GM21447 (cell line): Measurements from ENCODE around the gene C6orf58.
"Not testable (repeated sequence)": the region's sequence is repeated elsewhere in the genome, so short reads cannot be mapped to it uniquely, and the experiment has no call there.

Experiments
- ATAC-seq: cut with Tn5 transposase; IDR thresholded peaks from one replicate; pipeline ENCODE4 v1.9.1; 2021; ENCODE audit not compliant: unreplicated experiment

The C6orf58 gene

DNA sequence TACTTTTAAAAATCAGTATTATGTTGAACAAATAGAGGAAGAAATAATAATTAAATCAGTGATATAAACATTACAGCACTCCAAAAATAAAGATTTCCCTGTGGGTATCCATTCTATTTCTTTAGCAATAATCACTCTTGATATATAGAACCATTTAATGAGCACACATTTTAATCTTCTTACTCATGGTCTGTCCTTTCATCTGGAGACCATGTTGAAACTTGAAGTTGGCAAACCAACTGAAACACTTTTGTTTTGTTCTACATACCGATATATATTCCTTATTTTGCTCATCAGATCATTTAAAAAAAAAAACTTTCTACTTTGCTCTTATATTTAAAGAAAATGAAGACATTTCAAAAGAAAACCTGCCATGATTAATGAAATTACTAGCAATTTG lies 13.4 kb downstream of the C6orf58 start:
- no peak for ATAC-seq

DNA sequence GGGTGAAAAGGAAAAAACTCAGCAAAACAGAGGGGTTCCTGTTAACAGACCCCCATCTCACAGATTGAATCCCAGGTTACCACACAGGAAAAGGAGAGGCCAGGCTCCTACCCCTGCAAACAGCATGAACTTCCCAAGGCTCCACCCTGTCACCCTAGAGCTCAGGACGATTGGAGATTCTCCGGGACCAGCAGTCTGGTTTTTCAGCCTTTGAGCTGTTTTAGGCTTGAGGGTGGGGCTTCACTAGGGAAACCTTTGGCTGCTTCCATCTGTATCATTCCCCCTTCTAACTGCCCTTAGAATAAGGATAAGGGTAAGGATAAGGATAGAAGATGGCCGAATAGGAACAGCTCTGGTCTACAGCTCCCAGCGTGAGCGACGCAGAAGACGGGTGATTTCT lies 16.0 kb downstream of the C6orf58 start:
- ATAC-seq, result no peak

DNA sequence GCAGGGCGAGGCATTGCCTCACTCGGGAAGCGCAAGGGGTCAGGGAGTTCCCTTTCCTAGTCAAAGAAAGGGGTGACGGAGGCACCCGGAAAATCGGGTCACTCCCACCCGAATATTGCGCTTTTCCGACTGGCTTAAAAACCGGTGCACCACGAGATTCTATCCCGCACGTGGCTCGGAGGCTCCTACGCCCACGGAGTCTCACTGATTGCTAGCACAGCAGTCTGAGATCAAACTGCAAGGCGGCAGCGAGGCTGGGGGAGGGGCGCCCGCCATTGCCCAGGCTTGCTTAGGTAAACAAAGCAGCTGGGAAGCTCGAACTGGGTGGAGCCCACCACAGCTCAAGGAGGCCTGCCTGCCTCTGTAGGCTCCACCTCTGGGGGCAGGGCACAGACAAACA lies 16.5 kb downstream of the C6orf58 start:
- not testable (repeated sequence) for ATAC-seq

DNA sequence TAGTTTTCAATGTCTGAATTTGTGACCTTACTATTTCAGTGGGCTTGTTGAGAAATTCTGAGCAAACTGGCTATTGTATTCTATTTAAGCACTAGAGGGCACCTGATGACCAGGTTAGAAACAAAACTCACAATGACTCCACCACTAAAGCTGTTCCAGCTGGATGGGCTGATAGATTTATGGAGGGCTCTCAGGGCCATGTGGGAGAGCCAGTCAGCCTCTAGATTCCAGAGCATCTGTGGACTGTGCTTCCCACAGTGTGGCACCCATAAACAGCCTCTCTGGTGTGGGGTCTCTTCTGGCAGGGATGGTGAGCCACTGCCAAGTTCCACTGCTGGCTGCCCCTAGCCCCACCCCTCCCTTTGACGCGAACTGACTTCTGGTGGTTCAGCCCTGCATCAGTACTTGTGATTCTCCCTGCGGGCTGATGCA lies 29.2 kb downstream of the C6orf58 start:
- no peak for ATAC-seq

DNA sequence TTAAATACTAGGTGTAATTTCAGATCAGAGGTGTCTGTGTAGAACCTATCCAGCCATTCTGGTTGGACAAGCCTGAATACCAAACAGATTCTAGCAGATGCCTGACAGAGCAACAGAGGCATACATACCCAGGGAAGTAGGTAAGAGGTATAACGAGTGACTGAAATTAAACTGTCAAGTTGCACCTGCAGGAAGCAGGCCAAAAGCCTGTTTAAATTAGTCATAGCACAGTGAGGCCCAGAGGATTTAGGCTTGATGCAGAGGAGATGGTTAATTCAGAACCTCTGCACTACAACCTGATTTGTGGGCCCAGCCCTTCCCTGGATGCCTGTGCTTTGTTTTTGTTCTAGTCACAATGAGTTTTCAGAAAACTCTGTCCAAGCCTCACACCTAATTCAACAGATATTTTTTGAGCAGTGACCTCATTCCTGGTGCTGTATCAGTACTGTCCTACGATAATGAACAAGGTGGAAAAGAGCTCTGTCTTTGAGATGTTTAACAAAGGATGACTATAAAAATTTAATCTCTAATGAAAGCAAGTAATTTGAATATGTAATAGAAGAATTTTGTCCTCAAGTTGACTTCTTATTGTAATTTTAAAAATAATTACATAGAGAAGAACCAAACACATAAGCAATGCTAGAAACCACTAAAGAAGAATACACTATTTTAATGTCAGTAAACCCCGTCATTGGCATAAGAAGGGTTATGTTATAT lies 31.7 kb downstream of the C6orf58 start:
- ATAC-seq, result no peak

DNA sequence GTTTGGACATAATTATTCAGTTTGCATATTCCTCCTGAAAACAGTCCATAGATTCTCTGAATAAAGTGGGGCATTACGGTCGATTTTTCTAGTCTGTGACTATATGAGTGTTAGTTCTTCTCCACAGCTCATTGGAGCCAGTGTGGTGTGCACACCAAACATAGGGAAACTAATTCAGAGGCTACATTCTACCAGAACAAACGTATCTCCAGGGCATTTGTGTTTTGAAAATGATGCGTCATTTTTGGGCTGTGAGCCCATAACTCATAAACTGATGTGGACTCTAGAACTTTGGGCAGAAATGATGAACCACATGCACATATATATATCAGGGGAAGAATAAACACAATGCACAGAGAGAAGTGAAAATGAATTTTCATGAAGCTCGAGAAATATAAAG lies 41.8 kb downstream of the C6orf58 start:
- no peak for ATAC-seq

DNA sequence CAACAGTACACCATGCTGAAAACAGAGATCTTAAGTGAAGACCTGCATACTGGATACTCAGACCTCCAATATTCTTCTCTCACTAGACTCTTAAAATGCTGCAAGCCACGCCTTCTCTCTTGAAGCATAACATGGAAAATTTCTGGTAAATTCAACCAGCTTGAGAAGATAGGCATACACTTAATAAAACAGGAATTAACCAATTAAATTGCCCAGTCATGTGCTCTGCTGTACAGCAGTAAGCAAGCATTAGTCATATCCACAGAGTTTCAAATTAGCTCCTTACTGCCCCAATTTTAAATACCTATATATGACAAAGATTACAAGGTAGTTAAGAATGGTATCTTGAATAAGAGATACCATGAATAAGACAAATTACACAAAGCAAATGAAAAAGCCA lies 53.8 kb downstream of the C6orf58 start:
- ATAC-seq, result no peak

DNA sequence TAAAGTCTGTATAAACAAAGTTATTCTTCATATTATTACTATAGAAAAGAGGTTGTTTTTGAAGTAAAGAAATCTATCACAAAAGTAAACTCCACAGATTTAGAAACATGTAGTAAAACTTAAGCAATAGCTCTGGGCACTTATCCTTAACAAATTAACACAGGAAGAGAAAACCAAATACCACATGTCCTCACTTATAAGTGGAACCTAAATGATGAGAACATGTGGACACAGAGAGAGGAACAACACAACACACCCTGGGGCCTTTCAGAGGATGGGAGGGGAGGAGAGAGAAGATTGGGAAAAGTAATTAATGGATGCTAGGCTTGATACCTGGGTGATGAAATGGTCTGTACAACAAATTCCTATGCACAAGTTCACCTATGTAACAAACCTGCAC lies 57.2 kb downstream of the C6orf58 start:
- ATAC-seq, result no peak

DNA sequence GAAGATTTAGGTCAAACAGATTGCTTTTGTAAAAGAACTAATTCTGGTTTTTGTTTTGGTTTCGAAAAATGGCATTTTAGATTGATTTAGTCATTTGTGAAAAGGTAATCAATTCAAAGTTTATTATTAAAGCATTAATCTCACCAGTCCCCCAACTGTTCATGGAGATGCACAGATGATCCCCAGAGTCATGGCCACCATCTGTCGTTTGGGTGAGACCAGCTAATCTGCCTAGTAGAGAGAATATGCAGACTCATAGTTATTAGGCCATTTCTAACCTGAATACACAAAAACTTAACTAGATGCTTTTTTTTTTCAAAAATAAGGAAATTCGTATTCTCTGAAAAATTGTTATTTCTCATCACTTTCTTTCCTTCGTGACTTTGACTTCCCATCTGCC lies 58.1 kb downstream of the C6orf58 start:
- no peak for ATAC-seq

DNA sequence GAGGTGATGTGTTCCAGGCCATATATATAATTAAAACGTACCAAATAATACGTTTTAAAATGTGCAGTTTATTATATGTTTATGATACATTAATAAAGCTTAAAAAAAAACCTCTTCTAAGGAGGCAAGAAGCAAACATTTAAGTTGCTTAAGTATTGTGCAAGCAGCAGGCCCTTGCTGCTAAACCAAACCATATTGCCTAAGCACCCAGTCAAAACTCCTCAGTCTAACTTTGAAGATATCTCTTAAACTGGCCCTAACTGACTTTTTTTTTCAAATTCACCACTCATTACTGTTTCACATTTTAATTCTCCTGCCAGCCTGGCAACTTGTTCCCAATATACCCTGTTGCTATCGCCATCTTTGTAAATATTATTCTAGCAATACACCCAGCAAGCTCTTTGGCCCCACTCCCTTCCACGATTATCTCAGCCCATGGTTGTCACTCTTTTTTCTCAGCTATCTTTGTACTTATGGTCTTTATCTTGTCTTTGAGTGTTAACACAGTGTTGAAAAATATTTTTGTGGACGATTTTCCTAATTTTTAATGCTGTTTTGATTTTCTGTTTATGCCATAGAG lies 60.9 kb downstream of the C6orf58 start:
- no peak for ATAC-seq
